Measurements from ENCODE around the gene ANKRD27. TPM values are rescaled to one million over a fixed set of nuclear protein-coding genes. Genes with fewer than 3 reads are reported as not detected.
"Not testable (repeated sequence)": the region's sequence is repeated elsewhere in the genome, so short reads cannot be mapped to it uniquely, and the experiment has no call there.

Gene ANKRD27
- total RNA-seq, 1 experiment from 2014 or later, result 45.3 TPM

DNA sequence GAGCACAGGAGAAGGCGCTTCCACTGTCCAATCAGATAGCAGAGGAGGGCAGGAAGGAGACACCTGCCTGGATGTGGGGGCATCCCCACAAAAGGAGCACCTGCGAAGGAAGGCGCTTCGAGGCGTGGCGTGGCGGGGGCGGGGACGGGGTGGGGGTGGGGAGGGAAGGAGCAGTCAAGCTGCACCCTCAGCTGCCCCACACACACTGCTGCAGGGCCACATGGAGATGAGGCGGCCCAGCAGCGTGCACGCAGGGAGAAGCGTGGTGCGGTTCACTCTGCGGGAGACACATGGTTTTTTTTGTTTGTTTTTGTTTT lies 21.4 kb downstream of the ANKRD27 start:
- no peak for DNase-seq (ENCODE audit: low read depth)

DNA sequence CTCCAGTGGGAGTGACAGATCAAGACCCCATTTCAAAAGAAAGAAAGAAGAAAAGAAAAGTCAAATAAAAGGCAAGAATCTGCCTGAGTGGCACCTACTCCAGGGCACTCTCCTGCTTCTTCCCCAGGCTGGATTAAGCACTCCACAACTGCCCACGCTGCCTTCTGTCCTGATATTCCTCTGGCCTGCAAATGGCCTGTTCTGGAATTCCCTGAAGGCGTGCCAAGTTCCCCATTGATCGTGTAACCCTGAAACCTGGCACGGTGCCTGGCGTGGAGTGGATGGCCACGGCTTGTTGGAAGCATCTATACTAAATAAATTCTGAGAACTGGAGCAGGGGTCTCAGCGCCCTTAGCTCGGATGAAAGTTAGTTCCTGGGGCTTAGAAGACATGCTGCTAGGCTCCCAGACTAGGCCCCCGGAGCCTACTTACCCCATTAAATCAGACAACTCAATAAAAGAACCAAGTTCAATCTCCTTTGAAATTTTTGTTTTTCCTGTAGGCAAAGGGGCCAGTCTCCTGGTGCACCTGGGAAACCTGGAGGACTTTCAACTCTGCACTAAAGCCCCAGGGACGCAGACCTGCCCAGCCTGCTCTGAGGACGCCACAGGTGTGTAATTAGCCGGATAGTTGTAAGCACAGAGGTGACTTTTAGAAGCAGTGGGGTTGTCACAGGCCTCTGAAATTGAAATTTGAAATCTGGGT lies 21.9 kb downstream of the ANKRD27 start:
- DNase-seq (ENCODE audit: low read depth), result no peak

DNA sequence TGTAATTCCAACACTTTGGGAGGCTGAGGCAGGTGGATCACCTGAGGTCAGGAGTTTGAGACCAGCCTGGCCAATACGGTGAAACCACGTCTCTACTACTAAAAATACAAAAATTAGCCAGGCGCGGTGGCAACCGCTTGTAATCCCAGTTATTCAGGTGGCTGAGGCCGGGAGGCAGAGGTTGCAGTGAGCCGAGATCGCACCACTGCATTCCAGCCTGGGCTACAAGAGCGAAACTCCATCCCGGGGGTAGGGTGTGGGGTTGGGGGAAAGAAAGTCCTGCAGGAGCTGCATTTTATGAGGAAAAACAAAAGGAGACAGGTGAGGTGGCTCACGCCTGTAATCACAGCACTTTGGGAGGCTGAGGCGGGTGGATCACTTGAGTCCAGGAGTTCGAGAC lies 22.6 kb downstream of the ANKRD27 start:
- DNase-seq (ENCODE audit: low read depth), result not testable (repeated sequence)

DNA sequence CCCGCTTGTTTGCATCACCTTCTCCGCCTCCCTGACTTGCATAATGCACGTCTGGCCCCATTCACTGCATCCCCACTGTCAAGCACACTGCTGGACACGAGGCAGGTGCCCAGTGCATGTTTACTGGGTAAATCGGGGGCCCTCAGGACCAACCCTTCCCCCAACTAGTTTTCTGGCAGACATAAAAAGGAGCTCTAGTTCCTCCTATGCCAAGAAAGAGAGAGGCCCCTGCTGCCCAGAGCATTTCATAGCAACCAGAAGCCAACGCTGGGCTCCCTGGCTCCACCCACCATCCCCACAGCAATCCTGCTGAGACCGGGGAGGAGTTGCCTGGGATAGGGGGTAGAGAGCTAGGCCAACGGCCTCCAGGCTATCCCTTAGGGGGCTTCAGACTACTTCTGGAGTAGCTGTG lies 23.2 kb downstream of the ANKRD27 start:
- no peak for DNase-seq (ENCODE audit: low read depth)

DNA sequence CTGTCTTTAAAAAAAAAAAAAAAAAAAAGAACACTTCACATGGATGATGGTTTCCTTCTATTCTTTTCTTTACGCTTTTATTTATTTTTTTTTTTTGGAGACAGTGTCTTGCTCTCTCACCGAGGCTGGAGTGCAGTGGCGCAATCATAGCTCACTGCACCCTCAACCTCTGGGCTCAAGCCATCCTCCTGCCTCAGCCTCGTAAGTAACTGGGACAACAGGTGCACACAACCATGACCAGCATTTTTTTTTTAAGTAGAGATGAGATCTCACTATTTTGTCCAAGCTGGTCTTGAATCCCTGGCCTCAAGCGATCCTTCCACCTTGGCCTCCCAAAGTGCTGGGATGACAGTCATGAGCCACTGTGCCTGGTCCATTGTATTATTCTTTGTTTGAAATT lies 24.3 kb downstream of the ANKRD27 start:
- DNase-seq (ENCODE audit: low read depth), result no peak

DNA sequence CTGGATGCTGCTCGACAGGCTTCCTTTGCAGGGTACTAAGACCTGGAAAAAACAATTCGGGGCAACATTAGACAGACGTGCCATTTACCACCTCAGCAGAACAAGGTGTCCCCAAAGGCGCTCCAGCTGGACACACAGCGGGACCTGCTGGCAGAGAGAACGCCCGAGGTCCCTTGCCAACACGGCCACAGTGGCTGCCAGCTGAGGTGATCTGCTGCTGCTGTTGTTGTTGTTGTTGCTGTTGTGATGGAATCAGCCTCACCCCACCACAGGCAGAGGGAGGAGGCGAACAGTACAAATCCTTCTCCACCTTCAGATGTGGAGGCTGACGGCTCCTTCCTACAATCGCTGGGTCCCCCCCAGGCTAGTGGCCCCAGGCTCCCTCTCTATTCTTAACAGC lies 25.2 kb downstream of the ANKRD27 start:
- DNase-seq (ENCODE audit: low read depth), result no peak

DNA sequence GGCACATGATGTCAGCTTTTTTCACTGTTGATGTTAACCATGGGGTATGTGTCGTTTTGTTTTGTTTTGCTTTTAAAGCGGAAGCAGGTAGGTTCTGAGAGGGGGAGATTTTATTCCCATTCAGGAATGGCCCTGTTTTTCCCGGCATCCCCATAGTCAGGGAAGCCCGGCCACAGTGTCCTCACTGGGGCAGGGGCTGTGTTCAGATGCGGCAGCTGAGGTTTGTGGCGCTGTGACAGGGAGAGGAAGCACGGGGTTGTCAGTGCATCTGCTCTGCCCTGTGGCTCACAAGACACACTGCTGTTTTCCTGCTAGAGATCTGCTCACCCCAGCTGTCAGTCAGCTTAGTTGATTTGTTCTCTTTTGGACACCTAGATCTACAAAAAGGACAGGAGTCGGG lies 27.6 kb downstream of the ANKRD27 start:
- no peak for DNase-seq (ENCODE audit: low read depth)

DNA sequence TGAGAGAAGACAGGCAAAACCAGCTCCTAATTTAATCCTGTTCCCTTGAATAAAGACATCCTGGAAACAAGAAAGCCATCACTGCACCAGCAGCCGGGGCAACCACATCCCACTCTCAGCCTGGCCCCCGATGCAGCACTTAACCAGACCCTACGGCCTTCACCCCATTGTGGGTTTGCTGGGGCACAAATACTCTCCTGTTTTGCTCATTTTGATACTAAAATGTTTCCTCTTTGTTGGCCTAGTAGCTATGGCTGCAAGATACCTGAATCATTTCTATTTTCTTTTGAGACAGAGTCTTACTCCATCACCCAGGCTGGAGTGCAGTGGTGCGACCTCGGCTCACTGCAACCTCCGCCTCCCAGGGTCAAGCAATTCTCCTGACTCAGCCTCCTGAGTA lies 28.4 kb downstream of the ANKRD27 start:
- DNase-seq (ENCODE audit: low read depth), result no peak

DNA sequence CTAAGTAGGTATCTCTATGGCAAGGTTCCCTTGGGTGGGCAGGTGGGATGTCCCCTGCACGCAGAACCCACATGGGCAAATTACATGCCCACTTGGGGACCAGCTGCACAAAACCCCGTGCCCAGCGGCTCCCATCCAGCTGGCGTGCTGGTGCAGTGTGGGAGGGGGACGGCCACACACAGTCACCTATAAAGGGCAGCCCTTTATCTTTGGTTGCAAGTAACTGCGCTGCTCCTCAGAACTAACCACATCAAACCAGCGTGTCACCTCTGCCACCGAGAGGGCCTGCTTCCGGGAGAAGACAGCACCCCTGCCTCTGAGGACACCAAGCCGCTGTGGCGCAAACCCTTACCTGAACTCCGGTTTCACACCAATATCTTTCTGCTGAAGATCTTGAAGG lies 32.2 kb downstream of the ANKRD27 start:
- no peak for DNase-seq (ENCODE audit: low read depth)

DNA sequence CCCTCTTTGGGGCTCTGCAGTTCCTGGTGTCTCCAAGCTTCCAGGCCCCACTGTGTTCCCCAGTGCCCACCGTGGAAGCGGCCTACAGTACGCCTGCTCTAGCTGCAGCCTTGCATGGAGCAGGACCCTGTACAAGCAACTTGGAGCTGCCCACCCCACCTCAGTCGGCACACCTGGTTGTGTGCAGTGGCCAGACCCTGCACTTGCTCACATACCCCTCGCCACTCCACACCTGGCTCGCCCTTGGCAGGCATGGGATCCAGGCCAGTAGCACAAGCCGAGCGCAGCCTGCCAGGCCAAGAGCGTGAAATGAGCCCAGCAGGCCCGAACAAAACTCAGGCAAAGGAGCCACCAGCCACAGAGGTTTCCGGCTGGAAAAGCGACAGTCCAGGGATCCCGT lies 36.4 kb downstream of the ANKRD27 start:
- DNase-seq (ENCODE audit: low read depth), result no peak

DNA sequence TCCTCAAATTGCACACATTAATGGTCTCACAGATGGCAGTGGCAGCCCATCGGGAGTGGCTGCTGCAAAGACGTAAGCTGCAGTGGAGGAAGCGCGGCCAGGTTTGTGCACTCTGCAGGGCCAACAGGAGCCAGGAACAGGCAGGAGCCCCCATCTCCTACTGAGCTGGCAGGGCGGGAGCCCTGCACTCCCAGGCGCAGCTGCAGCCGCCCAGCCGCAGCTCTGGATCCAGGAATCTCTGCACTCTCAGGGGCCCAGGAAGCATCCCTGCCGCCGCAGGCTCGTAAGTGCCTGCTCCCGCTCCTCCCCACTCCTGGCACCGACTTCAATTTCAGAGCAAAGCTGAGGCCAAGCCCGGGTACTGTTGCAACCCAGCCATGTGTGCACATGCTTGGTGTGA lies 37.5 kb downstream of the ANKRD27 start:
- no peak for DNase-seq (ENCODE audit: low read depth)

DNA sequence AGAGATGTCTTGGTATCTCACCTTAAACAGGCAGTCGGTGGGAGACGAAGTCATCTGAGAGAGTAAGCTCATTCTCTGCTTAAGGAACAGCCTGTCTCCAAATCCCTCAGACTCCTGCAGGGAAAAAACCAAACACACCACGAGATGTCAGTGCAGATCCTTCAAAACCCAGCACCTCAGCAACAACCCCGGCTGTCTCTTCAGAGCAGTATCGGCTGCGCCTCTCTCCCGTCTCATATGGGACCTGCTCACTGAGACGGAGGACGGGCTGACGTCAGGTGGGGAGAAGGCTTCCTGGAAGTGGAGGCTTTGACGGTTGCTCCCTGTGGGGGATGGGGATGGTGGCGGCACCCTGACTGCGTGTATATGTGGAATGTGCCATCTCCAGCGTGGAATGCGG lies 43.6 kb downstream of the ANKRD27 start:
- no peak for DNase-seq (ENCODE audit: low read depth)

DNA sequence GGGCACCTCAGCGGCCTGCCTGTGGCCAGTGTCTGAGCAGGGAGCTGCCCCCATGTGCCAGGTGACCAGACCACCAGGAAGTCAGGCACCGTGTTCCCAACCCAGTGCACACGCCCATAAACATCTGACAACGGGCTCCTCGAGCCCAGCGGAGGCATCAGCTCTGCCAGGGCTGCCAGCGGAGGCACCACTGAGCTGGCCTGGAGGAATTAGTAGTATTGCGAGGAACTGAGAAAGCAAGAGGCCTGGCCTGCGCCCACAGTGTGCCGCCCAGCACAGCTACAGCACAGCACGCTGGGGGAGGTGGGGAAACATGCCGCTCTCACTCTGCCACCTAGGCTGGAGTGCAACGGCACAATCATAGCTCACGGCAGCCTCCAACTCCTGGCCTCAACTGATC lies 44.6 kb downstream of the ANKRD27 start:
- no peak for DNase-seq (ENCODE audit: low read depth)

DNA sequence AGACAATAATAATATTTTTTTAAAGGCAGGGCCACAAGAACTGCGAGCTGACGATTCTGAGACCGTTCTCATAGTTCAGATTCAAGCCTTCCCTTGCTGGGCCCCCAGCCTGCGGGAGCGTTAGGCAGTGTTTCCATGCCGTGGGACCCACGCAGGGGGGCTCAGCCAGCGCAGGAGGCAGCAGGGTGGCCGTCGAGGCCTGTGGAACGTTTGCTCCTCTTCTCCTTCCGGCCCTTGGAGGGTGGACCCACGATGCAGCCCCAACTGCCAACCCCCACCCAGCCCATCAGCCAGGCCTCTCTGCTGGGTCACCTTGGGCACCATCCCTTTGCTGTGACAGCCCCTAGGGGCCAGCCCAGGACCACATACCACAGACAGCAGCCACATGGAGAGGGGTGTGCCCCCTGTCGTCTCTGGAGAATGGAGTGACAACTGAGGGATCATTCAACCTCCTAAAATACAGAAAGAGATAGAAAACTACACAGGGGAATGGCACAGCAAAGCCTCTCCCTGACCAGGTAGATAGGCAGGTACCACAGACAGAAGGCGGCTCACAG lies 47.2 kb downstream of the ANKRD27 start:
- DNase-seq (ENCODE audit: low read depth), result no peak

DNA sequence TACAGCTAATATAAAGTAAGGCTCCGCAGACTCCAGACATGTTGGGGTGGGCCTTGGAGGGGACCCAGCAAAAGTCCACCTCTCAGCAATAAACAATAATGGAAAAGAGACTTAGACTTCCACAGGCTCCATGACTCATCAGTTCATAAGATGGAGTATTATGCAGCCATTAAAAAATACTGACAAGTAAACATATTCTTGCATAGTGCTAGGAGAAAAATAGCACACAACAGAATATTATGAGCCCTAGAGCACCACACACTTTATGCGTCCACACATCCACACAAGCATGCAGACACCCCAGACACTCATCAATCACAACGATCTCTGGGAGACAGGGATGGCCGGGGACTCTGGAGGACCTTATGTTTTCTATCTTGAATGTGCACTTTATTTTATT lies 48.0 kb downstream of the ANKRD27 start:
- no peak for DNase-seq (ENCODE audit: low read depth)

DNA sequence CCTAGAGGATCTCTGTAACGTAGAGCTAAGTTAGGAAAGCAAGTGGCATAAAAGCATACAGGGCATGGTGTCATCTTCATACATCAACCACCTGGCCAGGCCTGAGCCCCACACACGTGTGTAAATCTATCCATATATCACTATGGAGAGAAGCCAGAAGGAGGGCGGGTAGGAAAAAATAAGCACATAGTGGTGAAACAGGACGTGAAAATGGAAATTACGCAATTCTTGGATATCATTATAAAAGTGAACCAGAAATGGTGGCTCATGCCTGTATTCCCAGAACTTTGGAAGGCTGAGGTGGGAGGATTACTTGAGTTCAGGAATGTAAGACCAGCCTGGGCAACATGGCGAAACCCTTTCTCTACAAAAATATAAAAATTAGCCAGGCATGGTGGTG lies 50.6 kb downstream of the ANKRD27 start:
- DNase-seq (ENCODE audit: low read depth), result no peak

DNA sequence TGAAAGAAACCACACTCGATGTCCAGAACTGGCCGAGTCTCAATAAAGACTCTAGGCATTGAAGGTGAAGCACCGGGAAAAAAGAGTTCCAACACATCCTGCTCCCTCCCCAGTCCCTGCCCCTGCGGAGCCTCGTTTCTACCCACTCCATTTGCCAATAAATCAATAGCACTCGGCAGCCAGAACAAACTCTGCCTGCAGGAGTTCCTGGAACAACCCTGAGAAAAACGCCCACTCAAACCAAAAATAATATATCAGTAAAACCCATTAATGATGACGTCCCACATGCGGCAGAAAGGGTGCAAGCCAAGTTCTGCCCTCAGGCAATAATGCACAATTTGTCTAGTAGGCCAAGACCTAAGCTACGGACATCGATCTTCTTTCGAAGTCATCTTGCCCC lies 53.0 kb downstream of the ANKRD27 start:
- DNase-seq (ENCODE audit: low read depth), result no peak

DNA sequence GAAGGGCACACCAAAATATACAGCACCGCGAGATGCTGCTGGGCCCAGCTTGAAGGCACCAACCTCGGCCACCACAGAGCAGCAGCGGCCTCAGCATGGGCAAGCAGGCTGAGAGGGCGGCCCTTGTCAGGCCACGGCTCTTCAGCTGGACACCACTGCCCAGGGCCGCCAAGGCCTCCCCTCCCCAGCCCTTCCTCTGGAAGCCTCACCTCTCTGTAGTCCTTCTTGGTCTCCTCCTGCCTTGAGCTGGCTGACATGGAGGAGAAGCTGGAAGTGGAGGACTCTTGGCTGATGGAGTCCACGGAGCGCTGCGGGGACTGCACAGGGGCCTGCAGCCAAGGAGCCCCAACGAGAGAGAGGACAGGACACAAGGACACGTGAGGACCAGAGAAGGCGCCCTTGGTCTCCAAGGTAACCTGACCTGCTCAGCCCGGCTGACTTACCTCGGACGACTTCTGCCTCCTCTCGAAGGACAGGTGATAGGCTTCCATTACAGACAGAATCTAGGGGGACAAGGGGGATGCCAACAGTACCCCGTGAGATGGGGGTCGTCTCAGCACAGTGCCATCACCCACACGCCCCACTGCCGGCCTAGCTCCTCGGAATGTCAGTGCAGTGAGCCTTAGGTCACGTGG lies 55.8 kb downstream of the ANKRD27 start:
- no peak for DNase-seq (ENCODE audit: low read depth)

DNA sequence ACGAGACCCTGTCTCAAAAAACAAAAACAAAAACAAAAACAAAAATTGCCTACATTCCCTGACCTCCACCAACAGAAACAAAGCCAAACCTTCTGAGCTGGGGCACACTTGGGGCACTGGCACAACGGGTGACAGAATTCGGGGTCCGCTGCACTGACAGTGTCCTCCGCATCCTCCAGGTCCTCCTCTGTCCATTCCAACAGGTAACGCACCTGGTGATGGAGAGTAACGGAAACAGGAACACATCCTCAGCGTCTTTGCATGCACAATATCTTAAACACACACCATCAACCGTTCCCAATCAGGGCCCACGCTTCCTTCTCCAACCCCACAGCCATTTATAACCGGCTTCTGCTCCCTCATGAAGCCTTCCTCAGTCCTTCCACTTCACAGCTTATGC lies 59.4 kb downstream of the ANKRD27 start:
- no peak for DNase-seq (ENCODE audit: low read depth)

DNA sequence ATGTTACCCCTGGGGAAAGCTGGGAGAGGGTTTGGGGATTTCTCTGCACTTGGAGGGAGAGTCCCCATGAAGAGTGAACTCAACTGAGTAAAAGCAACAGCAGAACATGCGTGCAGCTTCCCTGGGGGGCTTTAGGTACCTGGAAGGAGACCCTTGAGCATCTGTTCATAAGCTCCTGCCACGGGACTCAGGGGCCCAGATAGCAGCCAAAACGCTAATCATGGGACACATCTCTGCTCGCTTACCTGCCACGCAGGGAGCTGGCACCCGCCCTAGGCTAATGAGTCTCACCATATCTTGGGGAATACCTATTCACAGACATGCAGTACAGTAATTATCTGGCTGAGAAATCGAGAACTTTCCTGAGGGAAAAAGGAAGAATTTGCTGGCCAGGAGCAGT lies 60.1 kb downstream of the ANKRD27 start:
- no peak for DNase-seq (ENCODE audit: low read depth)

DNA sequence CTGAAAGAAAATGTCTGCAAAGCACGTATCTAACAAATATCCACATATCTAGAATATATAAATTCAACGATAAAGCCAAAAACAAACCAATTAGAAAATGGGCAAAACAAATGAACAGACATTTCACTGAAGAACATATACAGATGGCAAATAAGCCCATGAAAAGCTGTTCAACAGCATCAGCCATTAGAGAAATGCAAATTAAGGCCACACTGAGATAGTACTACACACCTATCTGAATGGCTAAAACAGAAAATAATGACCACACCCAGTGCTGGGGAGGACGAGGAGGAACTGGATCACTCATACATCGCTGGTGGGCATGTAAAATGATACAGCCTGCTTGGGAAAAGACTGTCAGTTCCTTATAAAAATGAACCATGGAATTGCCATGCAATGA lies 62.0 kb downstream of the ANKRD27 start:
- no peak for DNase-seq (ENCODE audit: low read depth)

DNA sequence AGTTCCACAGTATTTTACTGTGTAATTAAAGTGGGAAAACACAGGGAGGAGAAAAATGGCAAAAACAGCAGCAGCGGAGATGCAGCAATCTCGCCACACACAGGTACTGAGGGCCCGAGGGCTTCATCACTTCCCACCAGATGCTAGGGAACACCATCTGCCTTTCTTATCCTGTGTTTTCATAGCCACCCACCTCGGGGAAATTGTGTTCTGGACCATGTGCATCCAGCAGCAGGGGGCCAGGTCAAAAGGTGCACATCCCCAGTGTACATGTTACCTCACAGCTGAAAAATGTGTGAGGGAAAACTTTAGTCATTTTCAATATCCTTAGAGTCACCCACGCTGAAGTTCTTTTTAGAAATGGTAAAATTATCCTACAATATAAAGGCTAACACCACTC lies 63.8 kb downstream of the ANKRD27 start:
- DNase-seq (ENCODE audit: low read depth), result no peak

DNA sequence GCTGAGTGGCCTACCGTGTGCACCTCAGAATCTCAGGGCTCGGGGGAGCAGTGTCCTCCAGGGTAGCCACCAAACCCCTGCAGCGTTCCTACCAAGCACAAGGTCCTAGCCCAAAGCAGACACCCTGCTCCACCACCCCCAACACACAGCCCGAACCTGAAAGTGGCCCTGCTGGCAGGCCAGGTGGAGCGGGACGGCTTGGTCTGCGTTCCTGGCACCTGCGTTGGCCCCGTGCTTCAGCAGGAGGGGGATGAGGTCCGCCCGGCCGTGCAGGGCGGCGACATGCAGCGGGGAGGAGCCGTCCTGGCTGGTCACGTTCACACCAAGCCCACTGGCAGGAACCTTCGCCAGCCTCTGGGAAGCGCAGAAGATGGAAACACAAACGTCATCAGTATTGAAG lies 67.5 kb downstream of the ANKRD27 start:
- DNase-seq (ENCODE audit: low read depth), result no peak
